GM19452 (cell line): ENCODE measurements around the gene MMAB.

Source experiments
- ATAC-seq: cut with Tn5 transposase; IDR thresholded peaks from one replicate; pipeline ENCODE4 v1.9.1; 2021; ENCODE audit not compliant: unreplicated experiment

The MMAB gene

DNA sequence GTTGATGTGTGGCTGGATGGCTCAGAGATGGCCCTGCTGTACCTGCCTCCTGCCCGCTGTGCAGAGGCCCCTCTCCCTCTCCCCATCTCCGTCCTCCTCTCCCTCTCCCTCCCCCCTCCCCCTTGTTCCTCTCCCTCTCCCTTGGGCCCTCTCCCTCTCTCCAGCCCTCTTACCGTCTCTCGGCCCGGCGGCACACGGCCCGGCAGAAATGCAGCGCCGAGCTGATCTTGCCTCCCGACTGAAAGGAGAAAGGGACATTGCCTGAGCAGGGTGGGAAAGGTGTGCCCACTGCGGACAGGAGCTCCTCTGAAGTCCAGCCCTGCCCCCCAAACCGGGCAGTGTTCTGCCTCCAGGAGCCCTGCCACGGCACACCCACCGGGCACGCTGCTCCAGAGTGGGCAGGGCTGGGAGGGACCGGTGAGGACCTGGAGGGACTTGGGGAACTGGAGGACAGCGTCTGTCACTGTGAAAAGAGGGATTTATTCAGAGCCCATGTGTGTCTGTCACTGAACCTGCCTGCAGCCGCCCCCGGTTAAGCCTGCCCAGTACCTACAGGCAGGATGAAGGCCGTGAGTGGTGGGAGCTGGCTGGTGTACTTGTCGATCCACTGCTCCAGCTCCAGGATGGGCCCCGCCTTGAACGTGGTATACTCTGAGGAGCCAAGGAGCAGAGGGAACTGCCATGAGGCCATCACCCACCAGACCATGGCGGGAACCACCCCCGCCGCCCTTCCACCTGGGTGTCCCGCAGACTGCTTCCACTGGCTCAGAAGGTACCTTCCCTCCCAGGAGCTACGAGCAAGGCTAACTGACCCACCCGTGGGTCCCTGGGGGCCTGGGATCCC is 12.2 kb downstream of the MMAB start:
- ATAC-seq = no peak

DNA sequence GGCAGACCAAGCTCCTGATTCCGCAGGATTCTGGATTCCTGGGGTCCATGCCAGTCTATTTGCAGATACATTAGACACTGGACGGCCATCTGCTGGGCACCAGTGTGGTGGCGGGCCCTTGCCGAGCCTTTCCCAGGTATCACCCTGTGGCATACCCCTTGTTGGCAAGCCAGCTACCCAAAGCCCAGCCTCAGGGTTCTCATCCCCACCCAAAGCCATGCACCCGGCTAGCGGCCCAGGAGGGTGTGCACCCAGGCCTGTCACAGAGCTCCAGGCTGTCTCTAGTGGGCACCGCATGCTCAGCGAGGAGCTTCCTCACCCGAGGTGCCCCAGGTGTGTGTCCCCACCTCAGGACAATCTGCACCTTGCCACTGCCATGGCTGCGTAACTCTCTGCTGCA is 13.7 kb downstream of the MMAB start:
- no peak for ATAC-seq

DNA sequence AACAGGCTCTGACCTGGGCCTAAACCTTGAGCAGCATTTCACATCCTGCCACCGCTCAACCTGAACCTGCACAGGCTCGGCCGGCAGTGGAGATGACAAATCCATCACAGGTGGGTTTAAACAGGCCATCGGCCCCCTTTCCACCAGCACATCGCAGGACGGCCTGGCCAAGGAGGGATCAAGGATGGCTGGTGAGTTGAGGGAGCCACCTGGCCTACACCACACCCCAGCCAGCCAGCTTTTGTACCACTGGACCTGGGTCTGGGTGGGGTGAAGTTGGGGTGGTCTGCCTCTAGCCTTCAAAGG is 14.2 kb downstream of the MMAB start:
- ATAC-seq = no peak

DNA sequence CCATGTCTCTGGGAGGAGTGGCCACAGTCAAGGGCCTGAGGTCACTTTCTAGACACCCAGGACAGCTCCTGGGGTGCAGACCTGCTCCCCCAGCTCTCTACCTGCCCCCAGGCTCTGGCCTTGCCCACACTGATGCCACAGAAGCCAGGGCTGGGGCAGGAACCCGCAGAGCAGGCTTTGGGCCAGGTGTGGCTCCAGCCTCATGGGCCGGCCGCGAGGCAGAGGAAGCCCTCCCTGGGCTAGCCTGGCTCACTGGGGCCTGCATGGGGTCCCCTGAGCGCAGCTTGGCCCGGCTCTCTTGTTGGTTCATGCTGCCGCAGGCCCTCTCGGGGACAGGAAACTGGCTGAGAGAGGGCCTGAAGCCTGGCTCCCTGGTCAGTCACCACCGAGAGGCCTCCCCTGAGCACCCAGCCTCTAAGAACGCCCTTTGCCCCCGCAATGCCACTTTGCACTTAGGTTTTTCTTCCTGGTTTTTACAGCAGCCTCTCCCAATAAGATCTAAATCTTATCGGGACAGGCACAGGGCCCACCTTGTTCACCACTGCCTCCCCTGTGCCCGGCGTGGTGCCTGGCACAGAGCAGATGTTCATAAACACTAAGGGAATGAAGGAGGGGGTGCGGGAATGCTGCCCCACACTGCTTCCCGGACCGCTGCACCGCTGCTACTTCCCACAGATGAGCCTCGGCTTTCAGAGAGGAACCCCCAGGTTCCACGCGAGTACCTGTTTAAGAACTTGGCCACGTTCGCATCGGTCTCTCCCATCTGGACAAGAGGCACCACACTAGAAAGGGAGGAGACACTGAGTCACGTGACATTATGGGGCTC is 14.7 kb downstream of the MMAB start:
- no peak for ATAC-seq

DNA sequence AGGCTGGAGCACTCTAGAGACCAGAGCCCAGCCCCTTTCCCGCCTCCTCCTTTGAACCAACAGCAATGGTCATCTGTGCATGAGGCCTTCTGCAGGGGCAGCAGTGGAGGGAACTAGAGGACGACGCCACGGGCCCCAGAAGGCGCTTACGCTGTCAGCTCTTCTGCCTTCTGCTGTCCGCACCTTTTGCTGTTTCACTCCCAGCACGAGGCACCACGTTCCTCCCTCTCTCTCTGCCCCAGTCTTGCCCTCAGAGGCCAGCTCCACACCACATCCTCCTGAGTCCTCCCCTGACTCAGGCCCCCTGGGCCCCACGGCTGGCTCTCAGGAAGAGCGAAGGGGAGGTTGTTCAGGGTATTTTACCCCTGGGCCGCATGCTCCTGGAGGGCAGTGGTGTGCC is 15.5 kb downstream of the MMAB start:
- ATAC-seq = no peak

DNA sequence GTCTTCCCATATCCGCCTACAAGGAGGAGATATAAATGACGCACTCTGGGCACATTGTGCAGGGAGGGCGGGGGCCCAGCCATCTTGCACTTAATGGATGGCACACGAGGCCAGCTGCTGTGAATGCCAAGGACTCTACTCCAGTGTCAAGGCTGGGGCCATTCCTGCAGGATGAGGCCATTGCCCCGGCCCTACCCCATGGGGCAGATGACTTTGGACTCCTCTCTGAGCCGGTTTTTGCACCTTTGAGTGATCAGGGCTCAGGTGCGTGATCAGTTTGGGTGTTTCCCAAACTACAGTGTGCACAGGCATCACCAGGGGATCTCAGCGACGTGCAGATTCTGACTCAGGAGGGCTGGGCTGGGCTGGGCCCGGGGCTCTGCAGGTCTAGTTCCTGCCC is 16.1 kb downstream of the MMAB start:
- ATAC-seq = no peak

DNA sequence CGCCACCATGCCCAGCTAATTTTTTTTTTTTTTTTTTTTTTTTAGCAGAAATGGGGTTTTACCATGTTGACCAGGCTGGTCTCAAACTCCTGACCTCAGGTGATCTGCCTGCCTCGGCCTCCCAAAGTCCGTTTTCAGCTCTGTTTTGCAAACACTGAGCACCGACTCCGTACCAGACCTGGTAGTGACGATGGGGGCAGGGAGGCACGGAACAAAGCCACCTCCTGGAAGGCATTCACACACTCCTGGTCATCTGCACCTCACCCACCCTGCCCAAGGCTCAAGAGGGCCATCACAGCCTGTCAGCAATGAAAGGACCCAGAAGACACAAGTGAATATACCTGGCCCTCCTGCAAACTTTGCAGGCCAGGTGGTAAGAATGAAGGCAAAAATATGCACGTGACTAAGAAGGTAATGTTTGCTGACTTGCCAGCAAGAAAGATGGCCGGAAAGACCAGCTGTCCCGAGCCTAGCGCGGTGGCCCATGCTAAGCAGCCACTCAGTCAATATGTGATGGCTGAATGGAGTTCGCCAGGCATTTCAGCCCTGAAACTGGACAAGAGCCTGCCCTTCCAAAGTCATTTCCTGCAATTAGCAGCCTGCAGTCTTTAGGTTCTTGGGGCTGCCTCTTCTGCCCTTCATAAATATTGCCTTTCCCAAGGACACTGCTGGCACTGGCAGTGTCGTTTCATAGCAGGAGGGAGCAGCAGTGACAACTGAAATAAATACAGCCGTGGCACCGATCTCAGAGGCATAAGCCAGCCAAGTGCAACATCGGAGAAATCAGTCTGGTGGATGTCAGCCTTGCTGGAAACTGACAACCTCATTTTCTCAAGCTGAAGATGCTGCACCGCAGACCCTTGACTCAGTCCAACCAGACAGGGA is 17.6 kb downstream of the MMAB start:
- no peak for ATAC-seq

DNA sequence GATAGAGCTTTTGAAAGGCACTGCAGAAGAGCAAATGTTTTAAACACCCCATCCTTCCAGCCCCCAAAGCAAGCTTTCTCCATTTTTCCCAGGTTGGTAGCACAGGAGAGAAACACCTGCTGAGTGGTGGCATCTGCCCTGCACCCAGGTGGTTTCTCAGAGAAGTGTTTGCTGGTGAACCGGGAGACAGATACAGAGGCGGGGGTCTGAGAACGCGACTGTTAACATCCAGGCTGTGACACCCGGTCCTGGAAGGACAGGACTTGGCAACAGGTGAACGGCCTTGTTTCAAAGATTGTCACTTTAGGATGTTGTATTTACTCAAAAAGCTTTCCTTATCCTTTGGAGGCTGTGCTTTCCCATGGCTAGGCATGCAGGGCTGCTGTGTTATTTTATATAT is 18.5 kb downstream of the MMAB start:
- no peak for ATAC-seq

DNA sequence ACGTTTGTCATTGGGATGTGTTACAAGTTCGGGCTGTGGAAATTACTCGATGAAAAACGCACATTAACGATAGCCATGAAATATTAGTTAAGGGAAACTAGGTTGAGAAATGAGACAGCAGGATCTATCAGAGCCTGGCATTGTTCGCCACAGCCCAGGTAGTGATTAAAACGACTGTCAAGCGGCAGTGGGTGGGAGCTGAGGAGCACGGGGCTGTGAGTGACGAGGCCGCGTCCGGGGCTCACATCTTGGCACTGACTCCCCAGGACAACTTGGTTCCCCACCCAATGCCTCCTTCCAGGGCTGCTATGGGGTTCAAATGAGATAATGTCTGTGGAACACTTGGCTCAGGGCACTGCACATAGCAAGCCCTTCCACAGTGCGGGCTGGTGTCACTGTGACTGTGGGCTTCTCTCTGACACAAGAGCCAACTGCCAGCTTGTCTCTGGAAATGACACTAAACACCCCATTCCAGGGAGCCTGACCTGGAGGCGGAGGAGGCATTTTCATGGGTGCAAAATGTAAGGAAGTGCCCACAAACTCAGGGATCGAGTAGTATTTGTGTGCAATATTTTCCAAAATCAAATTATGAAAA is 19.3 kb downstream of the MMAB start:
- no peak for ATAC-seq

DNA sequence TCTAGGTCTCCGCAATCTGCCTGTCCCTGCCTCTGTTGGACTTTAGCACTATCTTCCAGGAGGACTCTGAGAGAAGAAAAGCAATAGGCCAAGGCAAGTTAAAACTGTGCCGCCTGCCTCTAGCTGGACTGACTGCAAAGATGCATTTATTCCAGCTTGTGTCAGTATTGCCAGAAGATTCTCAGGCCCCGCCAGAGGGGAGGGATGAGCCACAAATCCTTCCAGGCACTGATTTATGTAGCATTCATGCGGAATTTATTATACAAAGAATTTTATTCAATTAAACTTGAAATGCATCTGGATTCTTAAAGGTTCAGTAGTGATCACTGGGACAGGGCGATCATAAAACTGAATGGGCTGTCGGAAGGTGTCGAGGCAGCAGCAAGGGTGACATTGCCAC is 19.8 kb downstream of the MMAB start:
- ATAC-seq = no peak

DNA sequence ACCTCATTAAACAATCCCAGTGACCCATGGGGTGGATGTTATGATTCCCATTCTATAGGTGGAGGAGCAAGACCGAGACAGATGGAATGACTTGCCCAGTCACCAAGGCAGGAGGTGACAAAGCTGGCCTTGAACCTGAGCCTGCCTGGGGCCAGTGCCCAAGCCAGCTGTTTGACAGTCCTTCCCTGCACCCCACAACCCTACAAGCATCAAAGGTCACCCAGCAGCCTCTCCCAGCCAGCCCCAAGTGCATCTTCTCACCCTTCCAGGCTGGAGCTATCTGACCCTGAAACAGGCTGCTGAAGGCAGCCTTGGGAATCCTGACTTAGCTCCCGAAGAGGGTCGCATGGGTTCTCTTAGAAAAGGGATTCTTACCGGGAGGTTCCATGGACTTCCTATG is 20.3 kb downstream of the MMAB start:
- ATAC-seq = no peak

DNA sequence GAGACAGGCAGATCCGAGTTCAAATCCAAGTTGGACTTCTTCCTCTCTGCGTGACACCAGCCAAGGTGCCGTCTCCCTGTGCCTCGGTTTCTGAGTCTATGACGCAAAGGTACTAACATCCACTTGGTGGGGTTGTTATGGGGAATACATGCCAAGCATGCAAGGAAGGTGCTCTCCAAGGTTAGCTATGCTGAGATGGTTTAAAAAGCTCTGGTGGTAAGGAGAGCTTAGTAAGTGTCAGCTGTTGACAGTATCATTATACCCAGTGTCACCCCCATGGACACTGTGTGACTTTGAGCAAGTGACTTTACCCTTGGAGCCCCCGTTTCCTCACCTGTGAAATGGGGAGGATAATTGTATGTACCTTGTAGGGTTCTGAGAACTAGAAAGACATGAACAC is 22.2 kb downstream of the MMAB start:
- no peak for ATAC-seq

DNA sequence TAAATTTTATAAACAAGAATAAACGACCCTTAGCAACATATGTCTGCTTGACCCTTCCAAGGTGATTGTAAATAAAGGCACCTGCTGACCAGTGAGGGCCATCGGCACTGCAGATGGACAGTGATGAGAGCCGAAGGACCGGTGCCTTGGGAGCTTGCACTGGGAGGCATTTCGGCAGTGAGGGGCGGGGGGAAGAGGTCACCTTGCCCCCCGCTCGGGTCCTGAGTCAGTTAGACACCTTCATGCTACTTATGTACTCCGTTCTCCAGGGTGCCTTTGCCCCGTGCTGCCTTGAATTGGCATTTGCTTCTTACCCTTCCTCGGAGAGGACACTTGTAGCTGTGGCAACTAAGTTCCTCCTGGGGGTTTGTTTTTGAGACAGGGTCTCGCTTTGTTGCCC is 23.0 kb downstream of the MMAB start:
- ATAC-seq = no peak

DNA sequence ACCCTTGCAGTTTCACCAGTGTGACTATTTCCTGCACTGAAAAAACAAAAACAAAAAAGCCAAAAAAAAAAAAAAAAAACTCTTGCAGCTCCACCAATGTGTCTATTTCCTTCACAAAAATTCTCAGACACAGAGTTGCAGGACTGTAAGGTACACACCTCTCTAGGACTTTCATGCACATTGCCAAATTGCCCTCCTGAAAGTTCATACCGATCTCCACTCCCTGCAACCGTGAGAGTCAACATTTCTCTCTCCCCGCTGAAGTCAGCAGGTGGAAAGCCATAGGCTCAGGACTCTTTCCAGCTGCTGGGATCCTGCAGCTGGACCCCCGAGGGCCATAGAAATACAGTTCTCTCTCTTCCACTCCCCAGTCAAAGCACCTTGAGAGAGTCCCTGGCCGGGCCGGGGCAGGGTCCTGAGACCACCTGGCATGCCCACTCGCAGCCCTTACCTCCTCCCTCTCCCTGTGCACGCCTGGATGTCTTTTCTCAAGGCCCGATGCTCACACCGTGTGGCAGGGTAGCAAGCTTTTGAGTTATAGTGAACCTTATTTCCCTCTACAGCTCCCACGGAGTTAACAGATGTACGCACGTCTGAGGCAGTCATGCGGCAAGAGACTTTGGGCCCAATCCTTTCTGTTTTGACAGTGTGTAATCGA is 23.6 kb downstream of the MMAB start:
- no peak for ATAC-seq

DNA sequence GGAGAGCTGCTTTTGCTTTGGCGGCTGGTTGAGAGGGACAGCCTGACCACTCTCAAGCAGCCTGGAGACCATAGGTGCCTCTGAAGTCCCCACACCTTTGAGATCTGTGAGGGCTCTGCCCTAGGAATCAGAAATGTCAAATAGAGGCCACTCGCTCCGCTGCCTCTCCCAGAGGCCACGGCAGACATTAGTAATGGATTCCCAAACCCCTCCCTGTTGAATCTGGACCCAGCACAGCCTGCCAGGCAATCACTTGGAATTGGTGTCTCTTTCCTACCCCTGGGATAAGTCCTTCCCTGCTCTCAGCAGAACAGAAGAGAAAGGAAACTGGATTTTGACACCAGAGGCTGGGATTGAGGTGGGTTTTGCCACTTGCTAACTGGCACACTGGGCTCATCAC is 25.0 kb downstream of the MMAB start:
- no peak for ATAC-seq

DNA sequence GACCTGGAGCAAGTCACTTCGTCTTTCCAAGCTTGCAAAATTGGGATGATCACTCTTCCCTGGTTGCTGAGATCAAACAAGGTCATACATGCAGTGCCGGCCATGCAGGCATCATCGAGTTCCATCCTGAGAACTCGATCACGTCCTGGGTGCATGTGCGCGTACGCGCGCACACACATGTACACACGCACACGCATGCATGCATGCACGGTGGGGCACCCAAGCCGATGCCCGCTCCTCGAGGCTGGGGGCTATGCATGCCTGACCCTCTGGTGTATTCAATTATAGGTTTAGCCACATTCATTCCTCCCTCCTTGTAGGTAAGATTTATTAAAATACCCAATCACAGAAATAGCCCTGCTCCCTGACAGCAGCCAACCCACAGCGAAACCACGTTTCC is 26.0 kb downstream of the MMAB start:
- ATAC-seq = no peak

DNA sequence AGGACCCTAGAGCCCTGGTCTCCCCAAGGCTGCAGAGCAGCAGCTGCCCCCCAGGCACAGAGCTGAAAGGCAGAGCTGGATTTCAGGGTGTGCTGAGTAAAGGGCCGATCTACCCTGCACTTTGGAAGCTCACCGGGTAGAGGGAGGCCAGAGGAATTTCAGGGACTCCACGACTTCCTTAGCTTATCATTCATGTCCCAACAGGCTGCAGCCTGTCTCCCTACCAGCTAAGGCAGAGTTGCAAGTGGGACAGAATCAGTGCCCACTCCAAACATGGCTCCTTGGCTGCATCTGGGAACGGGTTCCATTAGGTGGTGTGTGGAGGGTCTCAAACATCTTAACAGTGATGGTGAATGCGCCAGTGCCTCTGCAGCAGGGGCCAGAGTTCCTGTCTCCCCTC is 27.5 kb downstream of the MMAB start:
- no peak for ATAC-seq

DNA sequence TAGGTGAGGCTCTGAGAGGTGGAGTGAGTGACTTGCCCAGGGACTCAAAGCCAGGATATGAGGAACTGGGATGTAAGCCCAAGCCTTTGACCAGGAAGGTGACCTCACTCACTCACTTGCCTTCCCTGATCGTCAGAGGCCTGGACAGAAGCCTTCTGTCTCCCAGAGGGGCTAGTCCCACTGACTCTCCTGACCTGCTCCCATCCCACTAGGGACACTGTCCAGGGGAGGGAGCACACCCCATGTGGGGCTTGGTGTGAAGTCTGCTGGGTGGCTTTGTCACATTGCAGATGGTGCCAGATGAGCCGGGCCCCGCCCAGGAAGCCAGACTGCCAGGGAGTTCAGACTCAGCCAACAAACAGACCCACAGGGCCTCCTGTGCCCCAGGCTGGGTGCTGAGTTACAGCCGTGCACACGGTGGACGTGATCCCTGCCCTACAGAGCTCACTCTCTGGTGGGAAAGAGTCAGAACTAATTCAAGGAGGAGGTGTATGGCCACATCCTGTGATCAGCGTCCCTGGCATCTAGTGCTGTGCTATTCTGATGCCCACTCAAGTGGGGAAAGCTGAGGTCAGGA is 28.3 kb downstream of the MMAB start:
- ATAC-seq = no peak

DNA sequence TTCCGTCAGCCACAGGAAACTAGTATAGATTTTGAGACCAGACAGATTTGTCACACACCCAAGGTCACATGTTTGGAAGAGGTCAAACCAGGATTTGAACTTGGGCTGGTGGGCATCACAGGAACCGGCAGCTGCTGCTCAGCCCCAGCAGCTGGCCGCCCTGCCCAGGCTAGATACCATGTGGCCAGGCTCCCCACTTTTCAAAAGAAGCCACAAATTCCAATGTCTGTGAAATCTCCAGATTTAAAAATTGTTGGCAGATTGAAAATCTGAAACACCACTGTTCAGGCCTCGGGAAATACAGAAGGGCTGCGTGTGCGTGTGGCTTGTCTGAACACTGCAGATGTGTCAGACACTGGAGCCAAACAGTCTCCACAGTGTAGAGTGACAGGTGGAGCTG is 30.4 kb downstream of the MMAB start:
- no peak for ATAC-seq

DNA sequence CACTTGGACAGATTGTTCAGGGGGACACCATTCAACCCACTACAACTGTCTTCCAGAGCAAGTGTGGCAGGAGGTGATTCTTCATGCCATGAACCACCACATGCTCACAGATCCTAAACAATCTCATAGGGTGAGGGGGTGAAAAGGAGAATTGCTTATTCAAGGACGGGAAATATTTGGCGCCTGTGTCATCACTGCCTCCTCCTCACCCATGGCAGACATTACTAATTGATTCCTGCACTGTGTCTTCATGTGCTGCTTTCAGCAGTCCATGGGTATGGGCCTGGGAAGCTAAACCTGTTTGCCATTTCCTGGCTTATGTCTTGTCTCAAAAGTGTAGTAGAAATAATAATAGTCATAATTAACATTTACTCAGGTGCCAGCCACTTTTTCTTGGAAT is 31.3 kb downstream of the MMAB start:
- ATAC-seq = no peak

DNA sequence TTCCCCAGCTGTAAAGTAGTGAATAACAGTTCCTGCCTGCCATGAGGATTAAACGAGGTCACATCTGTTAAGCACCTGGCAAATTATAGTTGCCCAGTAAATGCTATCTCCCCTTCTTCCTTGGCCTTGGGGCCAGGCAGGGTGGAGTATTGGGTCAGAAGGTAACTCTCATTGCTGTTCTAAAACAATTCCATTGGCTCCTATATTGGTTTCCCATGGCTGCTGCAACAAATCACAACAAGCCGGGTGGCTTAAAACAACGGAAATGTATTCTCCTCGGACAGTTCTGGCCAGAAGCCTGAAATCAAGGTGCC is 31.9 kb downstream of the MMAB start:
- ATAC-seq = no peak
